NOMO-1 treated with dmso at 0.1 percent for 144 hours (cell line): ENCODE results near the gene RAVER2.
"Not testable (repeated sequence)": the region's sequence is repeated elsewhere in the genome, so short reads cannot be mapped to it uniquely, and the experiment has no call there.

Experiments used
- DNase-seq: peaks from one replicate; lab custom pipeline; 2025; ENCODE audit not compliant: unreplicated experiment; lab: John Stamatoyannopoulos, UW

The RAVER2 gene

DNA sequence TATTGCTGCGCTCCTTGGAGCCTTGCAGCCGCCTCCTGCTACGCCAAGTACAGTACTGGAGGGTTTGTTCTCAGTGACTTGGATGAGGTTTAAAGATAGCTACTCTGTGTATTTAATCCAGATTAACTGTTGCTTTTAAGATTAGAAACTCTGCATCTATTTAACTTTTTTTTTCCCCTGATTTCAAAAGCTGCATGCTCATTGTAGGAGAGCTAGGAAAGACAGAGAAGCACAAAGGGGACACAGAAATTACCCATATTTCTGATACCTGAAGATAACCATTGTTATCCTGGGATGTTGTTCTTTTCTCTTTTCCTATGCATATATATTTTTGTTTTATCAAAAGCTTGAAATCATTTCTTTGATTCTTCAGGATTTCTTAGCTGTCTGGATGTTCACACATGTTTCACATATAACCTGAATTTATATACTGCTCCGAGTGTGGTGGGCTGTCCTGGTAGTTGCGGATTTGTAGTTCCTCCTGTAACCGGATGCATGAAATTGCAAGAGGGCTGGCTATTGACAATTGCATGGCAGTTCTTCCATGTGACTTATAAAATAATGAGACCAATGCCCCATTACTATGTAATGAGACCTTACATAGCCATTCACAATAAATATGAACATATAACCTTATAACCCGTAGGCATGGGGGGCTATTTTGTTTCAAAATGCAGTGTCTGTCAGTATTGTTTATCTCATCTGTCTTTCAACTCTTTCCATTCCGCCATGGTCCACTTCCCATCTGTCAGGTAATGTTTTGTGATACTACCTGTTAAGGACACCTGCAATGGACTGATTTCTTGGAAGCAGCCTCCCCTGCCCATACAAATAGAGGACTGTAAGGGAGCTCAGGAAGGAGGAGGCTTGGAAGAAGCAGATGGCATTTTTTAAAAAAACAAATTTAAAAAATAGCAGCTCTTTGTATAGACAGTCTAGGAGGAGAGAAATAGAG, 1.4 kb downstream of the RAVER2 start:
- DNase-seq, result peak; percentile 52

DNA sequence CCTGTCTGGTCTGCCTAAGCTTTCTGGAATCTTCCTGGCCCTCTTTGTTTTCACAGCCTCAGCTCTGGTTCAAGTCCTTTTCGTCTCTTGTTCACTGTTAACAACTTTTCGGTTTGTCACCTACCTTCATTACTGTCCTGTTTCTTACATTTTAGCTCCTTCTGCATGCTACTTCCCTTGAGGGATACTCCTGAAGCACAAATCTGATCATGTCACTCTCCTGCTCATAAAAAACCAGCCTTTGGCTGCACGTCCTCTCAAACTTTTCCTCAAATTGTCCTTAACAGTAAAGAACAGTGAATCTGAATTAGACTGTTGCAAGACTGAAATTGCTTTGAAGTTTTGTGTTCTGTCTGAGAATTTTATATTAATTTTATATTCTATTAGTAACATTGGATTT, 3.3 kb downstream of the RAVER2 start:
- no peak for DNase-seq

DNA sequence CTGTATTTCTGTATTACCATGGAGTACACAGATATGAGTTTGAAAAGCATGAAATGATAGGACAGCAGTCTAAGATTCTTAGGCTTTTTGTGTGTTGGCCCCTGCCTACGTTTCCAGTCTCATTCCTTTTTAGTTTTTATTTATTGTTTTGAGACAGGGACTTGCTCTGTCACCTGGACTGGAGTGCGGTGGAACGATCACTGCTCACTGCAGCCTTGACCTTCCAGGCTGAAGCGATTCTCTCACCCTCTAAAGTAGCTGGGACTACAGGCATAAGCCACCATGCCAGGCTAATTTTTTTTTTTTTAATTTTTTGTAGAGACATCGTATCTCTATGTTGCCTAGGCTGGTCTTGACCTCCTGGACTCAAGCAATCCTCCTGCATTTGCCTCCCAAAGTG, 3.8 kb downstream of the RAVER2 start:
- DNase-seq, result no peak

DNA sequence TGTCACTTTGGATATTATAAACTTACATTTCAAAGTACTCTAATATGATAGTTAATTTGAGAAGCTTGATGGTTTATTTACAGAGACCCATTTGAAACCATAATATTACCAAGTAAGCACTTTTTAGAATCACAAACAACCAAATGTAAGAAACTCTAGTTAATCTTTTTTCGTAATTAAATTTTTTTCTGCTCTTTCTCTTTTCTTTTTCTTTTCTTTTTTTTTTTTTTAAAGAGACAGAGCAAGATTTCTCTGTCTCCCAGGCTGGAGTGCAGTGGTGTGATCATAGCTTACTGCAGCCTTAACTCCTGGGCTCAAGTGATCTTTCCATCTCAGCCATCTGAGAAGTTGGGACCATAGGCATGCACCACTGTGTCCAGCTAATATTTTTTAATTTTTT, 5.2 kb downstream of the RAVER2 start:
- no peak for DNase-seq

DNA sequence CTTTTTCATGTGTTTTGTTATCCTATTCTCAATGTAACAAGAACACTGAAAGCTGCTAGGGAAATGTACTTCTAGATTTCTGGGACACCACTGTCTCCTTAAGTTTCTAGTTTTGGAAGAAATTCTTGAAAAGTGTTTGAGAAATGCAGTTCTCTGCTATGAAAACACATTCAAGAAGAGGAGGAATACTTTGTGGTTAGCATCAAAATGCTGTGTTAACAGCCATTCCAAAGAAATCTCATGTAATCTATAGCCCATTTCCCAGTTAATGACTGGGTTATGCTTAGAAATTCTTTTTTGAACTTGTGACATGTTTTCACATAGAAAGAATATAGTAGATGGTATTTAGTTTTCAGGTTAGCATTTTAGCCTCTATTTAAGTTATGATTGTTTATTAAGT, 6.0 kb downstream of the RAVER2 start:
- DNase-seq, result no peak

DNA sequence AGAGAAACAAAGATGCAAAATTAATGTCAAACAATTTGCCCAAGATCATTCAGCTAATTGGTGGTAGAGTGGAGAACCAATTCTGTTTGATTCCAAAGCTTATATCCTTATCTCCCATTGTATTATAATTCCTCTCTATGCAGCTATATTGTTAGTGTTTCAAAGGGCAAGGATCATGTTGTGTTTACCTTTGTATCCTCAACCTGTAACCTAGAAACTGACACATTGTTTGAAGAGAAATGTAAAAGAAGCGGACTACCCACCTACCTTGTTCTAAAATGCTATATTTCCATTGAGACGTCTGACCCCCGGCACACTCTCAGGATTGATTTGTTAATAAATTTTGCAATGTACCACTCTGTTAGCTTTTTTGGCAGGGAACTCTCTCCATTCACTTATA, 9.3 kb downstream of the RAVER2 start:
- DNase-seq, result no peak

DNA sequence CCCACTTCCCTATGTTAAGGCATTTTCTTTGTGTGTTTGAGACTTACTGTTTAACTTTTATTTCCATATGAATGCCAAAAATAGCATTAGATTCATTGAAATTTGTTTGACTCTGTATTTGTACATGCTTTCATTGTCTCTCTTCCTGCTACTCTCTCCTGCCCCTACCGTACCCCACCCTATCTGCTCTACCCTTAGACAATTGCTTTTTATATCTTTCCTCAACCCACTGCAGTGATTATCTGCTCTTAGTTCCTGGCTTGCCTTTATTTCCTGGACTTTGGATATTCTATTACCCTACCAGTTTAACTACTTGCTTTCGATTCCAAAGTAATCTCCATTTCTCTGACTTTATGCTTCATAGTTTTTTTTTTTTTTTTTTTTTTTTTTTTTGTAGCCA, 10.5 kb downstream of the RAVER2 start:
- no peak for DNase-seq

DNA sequence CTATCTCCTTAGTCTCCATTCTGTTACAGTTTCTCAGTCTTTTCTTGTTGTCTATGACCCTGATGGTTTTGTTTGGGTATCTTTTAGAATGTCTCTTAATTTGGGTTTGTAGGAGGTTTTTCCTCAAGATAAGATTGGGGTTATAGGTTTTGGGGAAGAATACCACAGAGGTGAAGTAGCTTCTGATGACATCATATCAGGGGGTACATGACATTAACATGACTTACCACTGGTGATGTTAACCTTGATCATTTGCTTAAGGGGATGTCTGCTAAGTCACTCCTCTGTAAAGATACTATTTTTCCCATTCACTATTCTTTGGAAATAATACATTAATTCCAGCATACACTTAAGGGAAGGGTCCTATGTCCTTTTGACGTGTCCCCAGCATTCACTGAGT, 11.9 kb downstream of the RAVER2 start:
- no peak for DNase-seq

DNA sequence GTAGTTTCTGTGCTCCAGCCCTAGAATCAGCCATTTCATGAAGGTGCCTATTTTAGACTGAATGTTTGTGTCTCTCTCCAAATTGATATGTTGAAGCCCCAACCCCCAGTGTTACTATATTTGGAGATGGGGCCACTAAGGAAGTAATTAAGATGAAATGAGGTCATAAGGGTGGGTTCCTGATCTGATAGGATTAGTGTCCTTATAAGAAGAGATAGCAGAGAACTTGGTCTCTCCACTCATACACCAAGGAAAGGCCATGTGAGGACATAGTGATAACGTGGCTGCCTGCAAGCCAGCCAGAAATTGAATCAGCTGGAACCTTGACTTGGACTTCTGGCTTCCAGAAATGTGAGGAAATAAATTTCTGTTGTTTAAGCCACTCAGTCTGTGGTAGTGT, 12.3 kb downstream of the RAVER2 start:
- no peak for DNase-seq

DNA sequence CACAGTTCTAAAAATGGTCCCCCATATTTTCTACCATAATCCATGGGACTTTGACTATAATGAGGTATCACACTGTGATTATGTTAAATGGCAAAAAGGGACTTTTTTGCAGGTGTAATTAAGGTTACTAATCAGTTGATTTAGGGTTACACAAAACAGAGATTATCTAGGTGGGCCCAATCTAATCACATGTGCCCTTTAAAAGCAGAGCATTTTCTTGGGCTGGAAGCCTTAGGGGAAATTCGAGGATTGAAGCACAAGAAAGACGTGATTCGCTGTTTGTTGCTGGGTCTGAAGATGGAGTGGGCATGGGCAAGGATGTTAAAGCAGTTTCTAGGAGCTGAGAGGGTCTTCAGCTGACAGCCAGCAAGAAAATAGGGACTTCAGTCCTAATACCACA, 13.4 kb downstream of the RAVER2 start:
- no peak for DNase-seq

DNA sequence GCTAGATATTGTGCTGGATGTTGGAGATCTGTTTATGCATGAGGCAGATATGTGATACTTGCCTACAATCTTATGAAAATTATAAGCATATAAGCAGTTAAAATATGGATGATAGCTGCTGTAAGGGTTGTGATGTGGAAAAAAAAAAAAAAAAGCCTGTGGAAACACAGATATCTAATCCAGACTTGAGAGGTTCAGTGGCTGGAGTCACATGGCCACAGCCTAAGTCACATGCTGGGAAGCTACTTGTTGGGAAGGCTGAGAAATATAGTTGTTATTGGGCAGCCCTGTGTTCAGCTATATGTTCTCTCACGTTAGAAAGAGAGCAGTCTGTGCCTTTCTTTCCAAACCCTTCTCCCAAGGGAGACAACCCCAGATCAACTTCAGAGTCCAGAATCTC, 15.1 kb downstream of the RAVER2 start:
- DNase-seq, result no peak

DNA sequence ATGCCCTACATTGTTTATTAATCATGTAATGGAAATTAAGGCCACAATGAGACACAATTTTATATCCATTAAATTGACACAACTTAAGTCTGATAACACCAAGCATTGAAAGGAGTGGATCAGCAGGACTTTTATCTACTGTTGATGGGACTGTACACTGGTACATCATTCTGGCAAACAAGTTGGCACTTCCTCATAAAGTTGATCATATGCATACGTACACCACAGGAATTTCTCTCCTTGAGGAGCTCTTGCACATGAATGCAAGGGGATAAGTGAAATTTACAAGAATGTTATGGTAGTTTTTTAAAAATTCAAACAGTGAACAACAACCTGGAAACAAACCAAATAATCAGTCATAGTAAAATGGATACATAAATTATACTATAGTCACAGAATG, 20.1 kb downstream of the RAVER2 start:
- DNase-seq, result no peak

DNA sequence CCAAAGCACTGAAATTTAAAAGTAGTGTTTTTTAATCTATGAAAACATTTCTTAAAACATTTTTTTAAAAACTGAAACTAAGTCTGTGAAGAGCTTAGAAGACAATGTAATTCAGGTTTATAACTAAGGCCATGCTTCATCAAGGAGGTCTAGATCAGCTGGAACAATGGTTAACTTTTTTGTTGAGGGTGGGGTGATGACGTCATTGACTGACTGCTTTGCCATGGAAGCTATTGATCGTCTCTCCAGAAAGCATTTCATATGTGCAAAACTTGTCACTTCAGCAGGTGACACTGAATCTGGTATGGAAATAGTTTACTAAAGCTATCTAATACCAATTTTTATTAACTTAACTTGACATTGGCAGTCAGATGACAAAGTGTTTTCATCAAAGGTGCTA, 21.0 kb downstream of the RAVER2 start:
- DNase-seq, result no peak

DNA sequence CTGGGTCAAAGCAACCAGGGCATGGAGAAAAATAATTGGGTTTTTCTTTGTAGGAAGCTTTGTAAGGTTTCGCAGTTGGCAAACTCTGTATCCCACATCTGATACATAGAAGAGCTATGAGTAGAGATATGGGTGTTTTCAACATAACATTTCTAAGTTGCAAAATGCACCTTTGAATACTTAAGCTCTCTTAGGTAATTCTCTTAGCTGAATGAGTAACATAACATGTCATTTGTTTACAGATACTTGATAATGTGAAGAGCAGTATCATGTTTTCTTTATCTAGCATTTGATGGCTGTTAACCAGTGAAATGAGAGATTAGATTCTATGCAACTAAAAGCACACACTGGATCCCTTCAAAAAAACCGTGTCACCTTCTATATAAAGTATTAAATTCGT, 21.6 kb downstream of the RAVER2 start:
- no peak for DNase-seq

DNA sequence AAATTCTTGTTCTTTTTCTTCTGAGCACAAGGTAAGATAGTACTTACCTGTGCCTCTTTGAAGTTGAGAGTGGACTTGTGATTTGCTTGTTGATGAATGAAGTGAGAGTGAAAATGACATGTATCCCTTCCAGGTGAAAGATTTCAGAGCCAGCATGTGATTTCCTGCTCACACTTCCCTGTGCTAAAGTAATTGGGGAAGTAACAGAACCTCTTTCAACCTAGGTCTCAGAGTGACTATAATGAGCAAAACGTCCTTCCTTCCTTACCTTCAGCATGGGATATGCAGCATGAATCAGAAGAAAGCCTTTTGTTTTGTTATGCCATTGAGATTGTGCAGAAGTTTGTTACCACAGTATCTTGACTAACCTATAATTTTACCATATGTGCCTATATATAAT, 24.6 kb downstream of the RAVER2 start:
- no peak for DNase-seq

DNA sequence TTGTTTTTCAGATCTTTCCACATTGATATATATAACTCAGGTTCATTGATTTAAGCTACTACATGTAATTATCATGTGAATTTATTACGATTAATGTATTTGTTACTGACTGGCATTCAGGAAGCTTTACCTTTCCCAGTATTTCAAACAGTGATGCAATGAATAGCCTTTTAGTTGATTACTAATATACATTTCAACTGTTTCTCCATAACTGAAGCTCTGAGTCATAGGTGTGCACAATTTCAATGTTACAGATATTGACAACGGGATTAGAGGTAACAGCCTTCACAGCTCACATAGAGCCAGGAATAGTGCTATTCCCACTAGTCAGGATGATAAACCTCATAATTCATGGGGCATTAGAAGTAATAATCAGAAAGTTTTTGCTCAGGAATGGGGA, 25.1 kb downstream of the RAVER2 start:
- no peak for DNase-seq

DNA sequence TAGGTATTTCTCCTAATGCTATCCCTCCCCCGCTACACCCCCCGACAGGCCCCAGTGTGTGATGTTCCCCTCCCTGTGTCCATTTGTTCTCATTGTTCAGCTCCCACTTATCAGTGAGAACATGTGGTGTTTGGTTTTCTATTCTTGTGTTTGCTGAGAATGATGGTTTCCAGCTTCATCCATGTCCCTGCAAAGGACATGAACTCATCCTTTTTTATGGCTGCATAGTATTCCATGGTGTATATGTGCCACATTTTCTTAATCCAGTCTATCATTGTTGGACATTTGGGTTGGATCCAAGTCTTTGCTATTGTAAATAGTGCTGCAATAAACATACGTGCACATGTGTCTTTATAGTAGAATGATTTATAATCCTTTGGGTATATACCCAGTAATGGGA, 28.4 kb downstream of the RAVER2 start:
- DNase-seq, result not testable (repeated sequence)

DNA sequence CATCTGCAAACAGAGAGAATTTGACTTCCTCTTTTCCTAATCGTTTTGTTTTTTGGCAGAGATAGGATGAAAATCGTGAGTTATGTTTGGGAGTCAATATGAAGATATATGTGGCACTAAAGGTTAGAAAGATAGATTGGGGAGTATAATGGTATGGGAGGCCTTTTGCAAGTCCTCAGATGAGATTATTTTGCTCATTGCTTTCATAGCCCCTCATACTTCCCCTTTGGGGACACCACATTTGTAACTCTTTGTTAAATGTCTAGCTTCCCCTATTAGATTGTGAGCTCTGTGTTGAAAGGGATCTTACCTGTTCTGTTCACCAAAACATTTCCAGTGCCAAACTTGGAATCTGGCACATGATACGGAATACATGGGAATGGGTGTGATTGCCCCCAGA, 30.2 kb downstream of the RAVER2 start:
- DNase-seq, result peak; percentile 25

DNA sequence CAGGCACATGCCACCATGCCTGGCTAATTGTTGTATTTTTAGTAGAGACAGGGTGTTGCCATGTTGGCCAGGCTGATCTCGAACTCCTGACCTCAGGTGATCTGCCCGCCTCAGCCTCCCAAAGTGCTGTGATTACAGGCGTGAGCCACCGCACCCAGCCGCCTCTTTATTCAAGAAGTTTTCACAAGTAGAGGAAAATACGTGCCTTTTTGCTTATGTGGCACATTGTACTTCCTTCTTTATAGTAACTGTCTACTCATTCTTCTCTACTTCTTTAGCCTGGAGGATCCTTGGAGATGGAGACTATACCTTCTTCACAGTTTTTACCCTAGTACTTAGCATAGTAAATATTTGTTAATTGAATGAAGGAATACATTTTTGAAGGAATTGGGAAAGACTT, 37.2 kb downstream of the RAVER2 start:
- DNase-seq, result not testable (repeated sequence)

DNA sequence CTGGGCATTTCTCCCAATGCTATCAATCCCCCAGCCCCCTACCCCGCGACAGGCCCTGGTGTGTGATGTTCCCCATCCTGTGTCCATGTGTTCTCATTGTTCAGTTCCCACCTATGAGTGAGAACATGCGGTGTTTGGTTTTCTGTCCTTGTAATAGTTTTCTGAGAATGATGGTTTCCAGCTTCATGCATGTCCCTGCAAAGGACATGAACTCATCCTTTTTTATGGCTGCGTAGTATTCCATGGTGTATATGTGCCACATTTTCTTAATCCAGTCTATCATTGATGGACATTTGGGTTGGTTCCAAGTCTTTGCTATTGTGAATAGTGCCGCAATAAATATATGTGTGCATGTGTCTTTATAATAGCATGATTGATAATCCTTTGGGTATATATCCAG, 38.0 kb downstream of the RAVER2 start:
- not testable (repeated sequence) for DNase-seq

DNA sequence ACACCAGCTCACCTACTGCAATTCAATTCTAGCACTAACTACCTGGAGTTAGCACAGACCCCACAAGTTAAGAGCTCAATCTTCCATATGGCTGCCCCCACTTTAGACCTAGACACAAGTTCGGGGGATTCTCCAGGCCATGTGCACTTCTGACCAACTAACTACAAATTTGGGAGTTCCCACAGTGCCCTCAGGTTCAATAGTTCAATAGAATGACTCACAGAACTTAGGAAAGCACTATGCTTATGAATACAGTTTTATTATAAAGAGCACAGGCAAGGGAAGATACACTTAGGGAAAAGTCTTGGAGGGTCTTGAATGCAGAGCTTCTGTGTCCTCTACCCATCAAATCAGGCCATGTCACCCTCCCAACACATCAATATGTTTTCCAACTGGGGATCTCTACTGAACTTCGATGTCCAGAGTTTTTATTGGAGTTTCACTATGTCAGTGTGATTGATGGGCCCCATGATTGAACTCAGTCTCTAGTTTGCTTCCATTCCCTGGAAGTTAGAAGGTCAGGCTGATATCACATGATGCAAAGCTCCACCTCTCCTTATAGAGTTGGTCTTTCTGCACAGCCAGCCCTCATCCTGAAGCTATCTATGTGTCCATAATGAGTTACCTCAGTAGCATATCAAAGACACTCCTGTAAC, 46.1 kb downstream of the RAVER2 start:
- DNase-seq, result no peak

DNA sequence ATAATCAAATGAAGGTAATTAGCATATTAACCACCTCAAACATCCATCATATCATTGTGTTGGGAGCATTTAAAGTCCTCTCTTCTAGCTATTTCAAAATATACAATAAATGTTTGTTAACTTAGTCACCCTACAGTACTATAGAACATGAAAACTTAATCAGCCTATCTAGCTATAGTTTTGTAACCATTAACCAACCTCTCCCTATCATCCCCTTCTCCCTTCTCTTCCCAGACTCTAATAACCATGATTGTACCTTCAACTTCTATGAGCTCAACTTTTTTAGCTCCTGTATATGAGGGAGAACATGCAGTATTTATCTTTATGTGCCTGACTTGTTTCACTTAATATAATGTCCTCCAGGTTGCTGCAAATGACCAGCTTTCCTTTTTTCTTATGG, 54.0 kb downstream of the RAVER2 start:
- DNase-seq, result no peak
